Right atrium auricular region (tissue), 2 donors: ENCODE data around the gene CAPRIN2. TPM values are rescaled to one million over a fixed set of nuclear protein-coding genes. Genes with fewer than 3 reads are reported as not detected.

Experiments
- DNase-seq: peaks from one replicate; pipeline ENCODE4 v3.0.0-alpha.2; 2019; ENCODE audit warnings: low spot score
- H3K27ac ChIP-seq, 2 donors: fragments of 200-600 bp; sonication (generic); 1 replicate in 1 of 2; 2 replicates in 1 of 2; pipeline ENCODE4 v1.5.1; 2016 to 2019
- H3K27me3 ChIP-seq, 2 donors: fragments of 200-600 bp; sonication (generic); one replicate each; pipeline versions ENCODE4 v1.5.1 to v1.6.0; 2017 to 2019
- H3K36me3 ChIP-seq: fragments of 200-600 bp; sonication (generic); one replicate; pipeline ENCODE4 v1.5.1; 2016
- H3K4me1 ChIP-seq, 2 donors: fragments of 200-600 bp; sonication (generic); one replicate each; pipeline versions ENCODE4 v1.5.1 to v1.6.0; 2017 to 2019
- H3K4me3 ChIP-seq, 2 donors: fragments of 200-600 bp; sonication (generic); 1 replicate in 1 of 2; 2 replicates in 1 of 2; pipeline ENCODE4 v1.5.1; 2017 to 2019; ENCODE audit warnings: mild to moderate bottlenecking in 1 of 2, moderate library complexity in 1 of 2
- H3K9me3 ChIP-seq, 2 donors: fragments of 200-600 bp; sonication (generic); one replicate each; pipeline ENCODE4 v1.5.1; 2019
- total RNA-seq, 2 donors: library from RNA; depleted of rRNA; stranded (reverse); fragments of >200 nt; gene quantifications; one replicate each; pipeline ENCODE4 v1.1.0, GENCODE V29; 2016
- TF ChIP-seq, protein P1 (sequence below), 2 donors: fragments of 200-600 bp; sonication (generic); IDR thresholded peaks; one replicate each; pipeline ENCODE4 v1.5.1; 2019; ENCODE audit warnings: antibody characterized with exemption in 2 of 2

The CAPRIN2 gene
- total RNA-seq, 2 donors from 2014 or later, result 20.9 to 34.3 TPM

DNA sequence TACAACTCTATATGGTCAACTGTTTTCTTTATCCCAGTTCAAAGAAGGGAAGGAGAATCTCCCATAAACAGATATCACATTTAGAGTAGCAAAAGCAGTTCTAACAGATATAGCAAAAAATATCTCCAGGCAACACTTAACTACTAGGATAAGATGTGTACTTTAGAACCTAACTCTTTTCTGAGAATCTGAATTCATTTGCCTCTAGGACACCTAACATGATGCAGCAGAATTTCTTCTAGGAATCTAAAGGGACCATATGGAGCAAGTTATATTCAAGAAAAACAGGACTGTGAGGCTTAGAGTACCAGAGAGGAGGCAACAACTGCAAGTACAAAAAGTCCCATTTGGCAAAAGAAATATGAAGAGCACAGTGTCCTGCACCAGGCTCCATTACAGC, 24.4 kb upstream of the CAPRIN2 start:
- peaks cover 0 to 4% of the 10 kb centered on the region in 2 donors for H3K9me3 ChIP-seq
- H3K4me1 ChIP-seq, result no peaks in the 10 kb centered on the region
- H3K27me3 ChIP-seq, result no peaks in the 10 kb centered on the region
- TF ChIP-seq, protein P1, sequence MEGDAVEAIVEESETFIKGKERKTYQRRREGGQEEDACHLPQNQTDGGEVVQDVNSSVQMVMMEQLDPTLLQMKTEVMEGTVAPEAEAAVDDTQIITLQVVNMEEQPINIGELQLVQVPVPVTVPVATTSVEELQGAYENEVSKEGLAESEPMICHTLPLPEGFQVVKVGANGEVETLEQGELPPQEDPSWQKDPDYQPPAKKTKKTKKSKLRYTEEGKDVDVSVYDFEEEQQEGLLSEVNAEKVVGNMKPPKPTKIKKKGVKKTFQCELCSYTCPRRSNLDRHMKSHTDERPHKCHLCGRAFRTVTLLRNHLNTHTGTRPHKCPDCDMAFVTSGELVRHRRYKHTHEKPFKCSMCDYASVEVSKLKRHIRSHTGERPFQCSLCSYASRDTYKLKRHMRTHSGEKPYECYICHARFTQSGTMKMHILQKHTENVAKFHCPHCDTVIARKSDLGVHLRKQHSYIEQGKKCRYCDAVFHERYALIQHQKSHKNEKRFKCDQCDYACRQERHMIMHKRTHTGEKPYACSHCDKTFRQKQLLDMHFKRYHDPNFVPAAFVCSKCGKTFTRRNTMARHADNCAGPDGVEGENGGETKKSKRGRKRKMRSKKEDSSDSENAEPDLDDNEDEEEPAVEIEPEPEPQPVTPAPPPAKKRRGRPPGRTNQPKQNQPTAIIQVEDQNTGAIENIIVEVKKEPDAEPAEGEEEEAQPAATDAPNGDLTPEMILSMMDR (IDR thresholded peaks at IDR 0.05), result no peak
- no peak for DNase-seq
- H3K4me3 ChIP-seq, result no peak overlapping the region
- H3K27ac ChIP-seq, result no peak overlapping the region
- no peaks in the 10 kb centered on the region for H3K36me3 ChIP-seq

DNA sequence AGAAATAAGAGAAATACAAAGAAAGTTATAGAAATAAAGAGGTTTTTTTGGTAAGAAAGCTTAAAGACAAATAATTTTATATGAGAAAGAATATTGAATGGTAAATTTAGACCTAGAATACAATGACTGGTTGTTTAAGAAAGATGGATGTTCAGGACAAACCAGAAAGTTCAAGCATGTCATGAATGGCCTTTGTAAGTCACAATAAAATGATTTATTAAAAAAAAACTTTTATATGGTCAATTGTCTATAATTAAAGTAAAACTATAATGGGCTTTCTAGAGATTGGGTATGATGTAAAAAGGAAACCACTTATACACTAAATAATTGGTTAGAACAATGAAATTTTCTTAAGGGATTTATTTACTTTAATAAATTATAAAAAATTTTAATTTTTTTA, 19.8 kb upstream of the CAPRIN2 start:
- TF ChIP-seq, protein P1 (IDR thresholded peaks at IDR 0.05), result no peak
- no peak for DNase-seq
- Histone ChIP-seq H3K4me1 (no peaks in the 10 kb centered on the region), H3K4me3 (no peak overlapping the region), H3K27me3 (no peaks in the 10 kb centered on the region), H3K27ac (no peak overlapping the region), H3K36me3 (no peaks in the 10 kb centered on the region), H3K9me3 (peaks cover 0 to 5% of the 10 kb centered on the region in 2 donors)

DNA sequence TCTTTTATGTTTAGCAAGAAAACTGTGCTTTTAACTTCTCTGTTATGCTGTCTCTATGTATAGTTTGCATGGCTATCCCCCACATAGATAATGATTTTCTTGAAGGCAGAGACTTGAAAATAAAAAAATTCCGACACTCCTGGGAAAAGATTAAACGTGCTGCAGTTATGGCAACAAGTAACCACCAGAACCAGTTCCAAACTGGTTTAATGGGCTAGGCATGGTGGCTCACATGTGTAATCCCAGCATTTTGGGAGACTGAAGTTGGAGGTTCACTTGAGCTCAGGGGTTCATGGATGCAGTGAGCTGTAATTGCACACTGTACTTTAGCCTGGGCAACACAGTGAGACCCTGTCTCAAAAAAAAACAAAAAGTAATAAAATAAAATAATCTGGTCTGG, 15.1 kb upstream of the CAPRIN2 start:
- DNase-seq, result no peak
- H3K27me3 ChIP-seq, result no peaks in the 10 kb centered on the region
- no peaks in the 10 kb centered on the region for H3K4me1 ChIP-seq
- H3K27ac ChIP-seq, result no peak overlapping the region
- H3K9me3 ChIP-seq, result peaks cover 0 to 5% of the 10 kb centered on the region in 2 donors
- TF ChIP-seq, protein P1 (IDR thresholded peaks at IDR 0.05), result no peak
- no peaks in the 10 kb centered on the region for H3K36me3 ChIP-seq
- no peak overlapping the region for H3K4me3 ChIP-seq

DNA sequence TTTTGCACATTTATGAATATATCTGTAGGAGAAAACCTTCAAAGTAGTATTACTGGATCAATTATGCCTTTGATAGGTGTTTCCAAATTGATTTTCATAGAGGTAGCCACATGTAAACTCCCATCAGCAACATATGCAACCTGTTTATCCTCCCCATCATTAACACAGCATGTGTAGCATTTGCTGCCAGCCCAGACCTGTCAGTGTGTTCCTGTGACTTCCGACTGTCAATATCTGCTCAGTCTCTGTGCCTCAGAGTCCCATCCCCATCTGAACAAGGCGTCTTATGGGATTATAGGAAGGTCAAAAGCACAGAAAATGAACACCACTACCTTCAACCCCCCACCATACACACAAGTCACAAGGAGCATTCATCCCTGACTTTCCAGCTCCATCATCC, 9.5 kb upstream of the CAPRIN2 start:
- TF ChIP-seq, protein P1 (IDR thresholded peaks at IDR 0.05), result no peak
- Histone ChIP-seq H3K27ac (no peak overlapping the region), H3K4me1 (no peaks in the 10 kb centered on the region), H3K4me3 (no peak overlapping the region), H3K9me3 (no peaks in the 10 kb centered on the region), H3K36me3 (no peaks in the 10 kb centered on the region), H3K27me3 (no peaks in the 10 kb centered on the region)
- no peak for DNase-seq

DNA sequence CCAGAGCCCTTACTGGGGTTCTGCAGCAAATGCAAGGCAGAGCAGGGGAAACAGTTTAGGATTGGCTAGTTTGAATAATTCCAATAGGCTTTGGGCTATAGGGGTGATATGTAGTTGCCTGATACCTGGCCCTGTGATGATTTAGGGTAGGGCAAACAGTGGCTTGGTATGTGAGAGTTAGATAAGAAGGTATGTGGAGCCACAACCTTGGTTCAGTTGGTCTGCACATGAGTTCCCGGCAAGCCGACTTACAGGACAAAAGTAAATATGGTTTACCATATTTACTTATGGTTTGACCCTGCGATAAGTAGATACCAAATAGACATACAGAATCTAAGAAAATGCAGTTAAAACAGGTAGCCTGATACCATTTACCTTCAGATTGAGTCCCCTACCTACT, 8.3 kb upstream of the CAPRIN2 start:
- Histone ChIP-seq H3K27me3 (no peaks in the 10 kb centered on the region), H3K9me3 (no peaks in the 10 kb centered on the region), H3K27ac (no peak overlapping the region), H3K36me3 (no peaks in the 10 kb centered on the region), H3K4me3 (no peak overlapping the region), H3K4me1 (no peaks in the 10 kb centered on the region)
- TF ChIP-seq, protein P1 (IDR thresholded peaks at IDR 0.05), result no peak
- no peak for DNase-seq

DNA sequence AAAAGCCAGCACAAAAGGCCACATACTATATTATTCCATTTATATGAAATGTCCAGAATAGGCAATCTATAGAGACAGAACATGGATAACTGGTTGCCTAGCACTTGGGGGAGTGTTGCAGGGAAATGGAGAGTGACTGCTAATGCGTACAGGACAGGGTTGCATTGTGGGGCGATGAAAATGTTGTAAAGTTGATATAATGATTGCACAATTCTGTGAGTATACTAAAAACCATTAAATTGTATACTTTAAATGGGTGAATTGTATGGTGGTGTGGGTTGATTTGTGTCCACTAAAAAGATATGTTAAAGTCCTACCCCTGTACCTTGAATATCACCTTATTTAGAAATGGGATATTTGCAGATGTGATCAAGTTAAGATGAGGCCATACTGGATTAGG, 7.0 kb upstream of the CAPRIN2 start:
- H3K36me3 ChIP-seq, result no peaks in the 10 kb centered on the region
- TF ChIP-seq, protein P1 (IDR thresholded peaks at IDR 0.05), result no peak
- DNase-seq, result no peak
- no peaks in the 10 kb centered on the region for H3K9me3 ChIP-seq
- no peaks in the 10 kb centered on the region for H3K4me1 ChIP-seq
- H3K27me3 ChIP-seq, result no peaks in the 10 kb centered on the region
- no peak overlapping the region for H3K27ac ChIP-seq
- no peak overlapping the region for H3K4me3 ChIP-seq
